HG03064 (cell line): ENCODE results near the gene ST6GALNAC1.
"Not testable (repeated sequence)": the region's sequence is repeated elsewhere in the genome, so short reads cannot be mapped to it uniquely, and the experiment has no call there.

Experiments used
- ATAC-seq: cut with Tn5 transposase; IDR thresholded peaks from one replicate; pipeline ENCODE4 v1.9.1; 2021; ENCODE audit warnings: low read depth; ENCODE audit not compliant: unreplicated experiment

Gene ST6GALNAC1

GRCh38 chr17:76614912-76615617 is 28.5 kb downstream of the ST6GALNAC1 start:
- no peak for ATAC-seq

GRCh38 chr17:76614064-76614759 is 29.3 kb downstream of the ST6GALNAC1 start:
- ATAC-seq = not testable (repeated sequence)

- no peak for ATAC-seq
Observed at GRCh38 chr17:76612977-76613851, 30.3 kb downstream of the ST6GALNAC1 start.

- no peak for ATAC-seq
Observed at GRCh38 chr17:76612465-76612864, 31.1 kb downstream of the ST6GALNAC1 start.

- no peak for ATAC-seq
Observed at GRCh38 chr17:76611758-76612157, 31.8 kb downstream of the ST6GALNAC1 start.

DNA sequence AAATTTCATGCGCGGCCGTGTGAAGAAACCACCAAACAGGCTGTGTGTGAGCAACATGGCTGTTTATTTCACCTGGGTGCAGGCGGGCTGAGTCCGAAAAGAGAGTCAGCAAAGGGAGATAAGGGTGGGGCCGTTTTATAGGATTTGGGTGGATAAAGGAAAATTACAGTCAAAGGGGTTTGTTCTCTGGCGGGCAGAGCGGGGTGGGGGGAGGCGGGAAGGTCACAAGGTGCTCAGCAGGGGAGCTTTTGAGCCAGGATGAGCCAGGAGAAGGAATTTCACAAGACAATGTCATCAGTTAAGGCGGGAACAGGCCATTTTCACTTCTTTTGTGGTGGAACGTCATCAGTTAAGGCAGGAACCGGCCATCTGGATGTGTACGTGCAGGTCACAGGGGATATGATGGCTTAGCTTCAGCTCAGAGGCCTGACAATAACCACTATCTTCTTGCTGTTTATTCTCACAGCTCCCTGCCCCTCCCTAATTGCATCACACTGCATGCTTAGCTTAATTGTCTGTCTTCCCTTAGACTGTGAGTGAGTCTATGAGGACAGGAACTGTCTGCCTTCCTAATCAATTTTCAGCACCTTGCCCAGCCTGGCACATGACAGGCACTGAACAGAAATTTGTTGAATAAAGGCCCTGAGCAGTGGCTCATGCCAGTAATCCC is 32.3 kb downstream of the ST6GALNAC1 start:
- not testable (repeated sequence) for ATAC-seq

DNA sequence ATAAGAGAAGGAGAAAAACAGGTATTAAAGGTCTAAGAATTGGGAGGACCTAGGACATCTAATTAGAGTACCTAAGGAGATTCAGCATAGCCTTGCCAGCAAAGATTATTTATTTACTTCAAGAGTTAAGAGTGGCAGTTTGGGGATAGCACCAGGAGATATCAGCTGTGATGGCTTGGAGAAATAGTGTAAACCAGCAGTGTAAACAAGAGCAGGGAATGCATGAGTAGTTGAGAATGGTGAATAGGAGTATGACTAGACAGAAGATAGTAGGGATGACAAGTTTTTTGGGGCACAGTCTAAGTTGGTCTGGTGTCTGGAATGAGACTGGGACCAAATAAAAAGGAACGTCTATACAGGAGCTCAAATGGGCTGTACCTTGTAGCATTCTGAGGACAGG is 36.9 kb downstream of the ST6GALNAC1 start:
- not testable (repeated sequence) for ATAC-seq

DNA sequence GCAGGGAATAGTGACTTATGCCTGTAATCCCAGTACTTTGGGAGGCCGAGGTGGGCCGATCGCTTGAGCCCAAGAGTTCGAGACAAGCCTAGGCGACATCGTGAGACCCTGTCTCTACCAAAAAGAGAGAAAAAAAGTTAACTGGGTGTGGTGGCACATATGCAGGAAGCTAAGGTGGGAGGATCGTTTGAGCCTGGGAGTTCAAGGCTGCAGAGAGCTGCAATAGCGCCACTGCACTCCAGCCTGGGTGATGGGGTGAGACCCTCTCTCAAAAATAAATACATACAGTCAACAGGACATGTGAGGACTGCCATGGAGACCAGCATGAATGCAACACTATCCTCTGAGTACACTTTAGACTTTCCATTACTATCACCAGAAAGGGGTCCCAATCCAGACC is 42.5 kb downstream of the ST6GALNAC1 start:
- ATAC-seq = no peak

DNA sequence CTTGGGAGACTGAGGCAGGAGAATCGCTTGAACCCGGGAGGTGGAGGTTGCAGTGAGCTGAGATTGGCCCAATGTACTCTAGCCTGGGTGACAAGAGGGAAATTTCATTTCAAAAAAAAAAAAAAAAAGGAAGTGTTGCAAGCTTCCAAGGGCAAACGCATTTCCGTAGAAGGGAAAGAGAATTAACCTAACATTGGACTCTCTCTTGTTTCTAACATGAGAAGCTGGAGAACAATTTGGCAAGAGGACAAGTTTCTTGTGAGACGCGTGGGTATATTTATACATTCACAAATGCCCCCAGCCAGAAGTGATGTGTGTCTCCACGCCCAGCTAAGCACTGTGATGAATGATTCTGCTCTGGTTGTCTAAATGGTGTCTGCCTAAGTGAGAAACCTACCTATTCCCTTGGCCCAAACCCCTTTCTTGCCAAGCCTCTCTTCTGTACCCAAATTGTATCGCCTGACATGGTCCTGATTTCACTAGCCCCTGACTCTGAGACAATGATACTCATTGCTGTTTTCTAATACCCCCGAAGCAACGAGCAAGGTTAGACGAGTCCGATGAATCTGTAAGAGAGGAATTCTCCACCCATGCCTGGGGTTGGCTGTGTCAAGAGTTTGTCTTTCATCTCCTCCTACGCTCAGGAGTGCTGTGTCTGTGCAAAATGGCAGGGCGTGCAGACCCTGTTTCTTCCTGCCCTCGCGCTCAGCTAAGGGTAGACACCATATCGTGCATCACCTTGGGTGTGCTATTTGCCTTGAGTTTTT is 43.7 kb downstream of the ST6GALNAC1 start:
- ATAC-seq = no peak

GRCh38 chr17:76598004-76598439 is 45.5 kb downstream of the ST6GALNAC1 start:
- ATAC-seq = no peak

GRCh38 chr17:76597156-76598003 is 46.2 kb downstream of the ST6GALNAC1 start:
- no peak for ATAC-seq

- no peak for ATAC-seq
Observed at GRCh38 chr17:76594690-76595089, 48.9 kb downstream of the ST6GALNAC1 start.

DNA sequence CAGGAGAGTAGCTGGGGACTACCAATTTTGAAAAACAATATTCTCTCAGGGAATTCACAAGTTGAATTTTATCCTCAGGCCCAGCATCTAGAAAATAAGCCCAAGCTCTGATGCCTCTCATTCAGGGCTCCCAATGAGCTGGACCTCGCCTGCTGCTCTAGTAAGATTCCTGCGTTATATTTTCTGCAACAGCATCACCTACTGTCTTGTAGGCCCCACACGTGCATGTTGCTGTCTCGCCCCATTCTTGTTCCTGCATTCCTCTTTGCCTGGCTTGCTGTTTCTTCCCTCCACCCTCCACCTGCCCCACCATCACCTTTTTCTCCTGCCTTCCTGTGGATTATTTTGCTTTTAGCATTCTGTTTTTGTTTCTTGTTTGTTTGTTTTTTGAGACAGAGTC is 49.6 kb downstream of the ST6GALNAC1 start:
- ATAC-seq = no peak

- no peak for ATAC-seq
Observed at GRCh38 chr17:76593384-76593826, 50.2 kb downstream of the ST6GALNAC1 start.

GRCh38 chr17:76588182-76588581 is 55.4 kb downstream of the ST6GALNAC1 start:
- ATAC-seq = no peak

GRCh38 chr17:76586741-76587487 is 56.6 kb downstream of the ST6GALNAC1 start:
- ATAC-seq = no peak

- ATAC-seq = no peak
Observed at GRCh38 chr17:76585649-76586593, 57.6 kb downstream of the ST6GALNAC1 start, which contains the start of gene ST6GALNAC2. Gene ST6GALNAC2, minus strand, starts transcription at chr17:76585860. Its CDS starts 52 bp downstream, at chr17:76585808.
